Measurements from ENCODE around the gene ZNF784.

Gene ZNF784

DNA sequence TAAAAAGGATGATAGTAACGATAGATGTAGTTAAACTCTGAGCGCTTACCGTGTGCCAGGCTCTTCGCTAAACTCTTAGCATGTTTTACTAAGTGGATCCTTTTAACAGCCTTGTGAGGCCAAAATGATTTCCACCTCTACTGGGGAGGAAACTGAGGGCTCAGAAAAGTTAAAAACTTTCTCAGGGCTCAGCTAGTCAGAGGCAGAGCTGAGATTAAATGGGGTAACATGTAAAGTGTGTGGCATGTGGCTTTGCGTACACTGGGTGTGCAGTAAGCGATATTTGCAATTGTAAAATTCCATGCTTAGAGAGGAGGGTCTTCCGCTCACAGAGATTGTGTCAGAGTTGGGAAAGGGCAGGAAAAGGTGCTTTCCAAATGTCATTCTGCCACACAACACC is 32.2 kb upstream of the ZNF784 start:
- no peak for DNase-seq

GRCh38 chr19:55655648-55656040 is 31.3 kb upstream of the ZNF784 start:
- DNase-seq = no peak

- DNase-seq = peak; percentile 87
These were observed 30.7 kb upstream of the ZNF784 start, which contains the start of gene U2AF2 for GRCh38 chr19:55654868-55655647. TSS of gene U2AF2 (plus strand) at chr19:55655035. CDS start at chr19:55655105, 70 bp downstream.

DNA sequence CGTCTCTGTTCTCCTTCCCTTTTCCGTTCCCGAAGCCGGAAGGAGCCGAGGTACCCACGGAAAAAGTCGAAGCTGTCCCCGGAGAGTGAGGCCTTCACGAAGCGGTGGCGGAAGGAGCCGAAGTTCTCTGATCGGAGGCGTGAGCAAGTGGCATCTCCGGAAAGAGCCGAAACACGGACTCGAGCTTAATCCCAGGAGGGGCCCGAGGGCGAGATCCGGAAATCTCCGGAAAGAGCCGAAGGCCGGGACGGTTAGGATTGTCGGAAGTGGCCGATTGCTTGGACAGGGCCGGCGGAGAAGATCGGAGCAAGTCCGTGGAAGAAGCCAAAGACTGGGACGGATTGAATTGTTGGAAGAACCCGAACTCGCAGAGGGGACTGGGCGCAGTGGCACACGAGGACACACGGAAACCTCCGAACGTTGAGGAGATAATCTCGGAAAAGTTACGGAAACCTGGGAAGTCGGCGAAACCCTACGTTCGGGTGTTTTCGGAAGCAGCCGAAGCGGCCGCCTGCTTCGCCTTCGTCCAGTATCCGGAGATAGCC is 30.0 kb upstream of the ZNF784 start:
- peak; percentile 97 for DNase-seq

GRCh38 chr19:55653651-55654322 is 29.4 kb upstream of the ZNF784 start:
- DNase-seq = peak; percentile 97

- DNase-seq = no peak
These were observed 28.2 kb upstream of the ZNF784 start for GRCh38 chr19:55652311-55653128.

- no peak for DNase-seq
These were observed 26.9 kb upstream of the ZNF784 start for GRCh38 chr19:55651236-55651635.

- DNase-seq = no peak
These were observed 26.4 kb upstream of the ZNF784 start for GRCh38 chr19:55650602-55651230.

DNA sequence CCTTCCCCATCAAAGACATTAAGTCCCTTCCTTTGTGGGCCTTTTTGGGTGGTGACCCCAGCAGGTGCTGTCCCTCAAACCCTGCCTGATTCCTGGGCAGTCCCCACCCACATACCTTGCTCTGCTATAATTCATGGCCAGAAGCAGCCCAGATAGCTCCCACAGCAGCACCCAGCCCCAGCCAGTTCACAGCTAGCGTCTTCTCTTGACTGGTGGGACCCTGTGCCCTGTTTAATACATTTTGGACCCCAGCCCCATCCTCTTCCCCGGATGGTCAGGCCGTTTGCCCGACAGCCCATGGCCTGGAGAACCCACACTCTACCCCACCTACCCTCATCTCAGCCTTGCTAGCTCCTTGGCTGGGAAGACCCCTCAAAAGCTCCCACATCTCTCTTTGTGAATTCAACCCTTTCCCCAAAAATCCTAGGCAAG is 25.8 kb upstream of the ZNF784 start:
- DNase-seq = no peak

GRCh38 chr19:55649268-55650125 is 25.1 kb upstream of the ZNF784 start:
- DNase-seq = no peak

DNA sequence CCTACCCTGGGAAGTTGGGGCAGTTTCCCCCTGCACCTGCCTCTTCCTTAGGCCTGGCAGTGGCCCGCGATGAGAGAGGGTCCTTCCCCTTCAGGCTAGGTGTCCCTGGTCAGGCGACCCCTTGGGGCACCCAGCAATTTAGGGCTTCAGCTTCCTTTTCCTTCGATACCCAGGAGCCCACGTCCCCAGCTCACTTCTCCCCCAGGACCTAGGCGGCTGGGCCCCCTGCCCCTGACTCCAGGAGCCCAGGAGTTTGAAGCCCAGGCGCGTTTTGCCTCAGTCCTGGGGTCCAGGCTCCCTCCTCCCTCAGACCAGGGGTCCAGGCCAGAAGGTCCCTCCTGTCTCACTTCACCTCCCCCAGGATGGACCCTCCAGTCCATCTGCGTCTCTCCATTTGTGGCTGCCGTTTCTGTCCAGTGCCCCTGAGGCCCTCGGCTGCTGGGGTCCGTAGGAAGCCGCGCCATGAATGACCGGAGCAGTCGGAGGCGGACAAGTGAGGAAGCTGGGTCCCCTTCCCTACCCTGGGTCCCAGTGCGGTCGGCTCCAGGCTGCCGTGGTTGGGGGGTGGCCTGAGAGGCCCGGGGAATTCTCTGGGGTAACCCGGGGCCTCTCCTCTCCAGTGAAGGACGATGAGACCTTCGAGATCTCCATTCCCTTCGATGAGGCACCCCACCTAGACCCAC is 24.4 kb upstream of the ZNF784 start:
- DNase-seq = no peak

- peak; percentile 51 for DNase-seq
These were observed 23.6 kb upstream of the ZNF784 start, which contains the start of gene CCDC106 for GRCh38 chr19:55647732-55648584. TSS of gene CCDC106 (plus strand) at chr19:55648212. CDS start at chr19:55649047, 835 bp downstream.

DNA sequence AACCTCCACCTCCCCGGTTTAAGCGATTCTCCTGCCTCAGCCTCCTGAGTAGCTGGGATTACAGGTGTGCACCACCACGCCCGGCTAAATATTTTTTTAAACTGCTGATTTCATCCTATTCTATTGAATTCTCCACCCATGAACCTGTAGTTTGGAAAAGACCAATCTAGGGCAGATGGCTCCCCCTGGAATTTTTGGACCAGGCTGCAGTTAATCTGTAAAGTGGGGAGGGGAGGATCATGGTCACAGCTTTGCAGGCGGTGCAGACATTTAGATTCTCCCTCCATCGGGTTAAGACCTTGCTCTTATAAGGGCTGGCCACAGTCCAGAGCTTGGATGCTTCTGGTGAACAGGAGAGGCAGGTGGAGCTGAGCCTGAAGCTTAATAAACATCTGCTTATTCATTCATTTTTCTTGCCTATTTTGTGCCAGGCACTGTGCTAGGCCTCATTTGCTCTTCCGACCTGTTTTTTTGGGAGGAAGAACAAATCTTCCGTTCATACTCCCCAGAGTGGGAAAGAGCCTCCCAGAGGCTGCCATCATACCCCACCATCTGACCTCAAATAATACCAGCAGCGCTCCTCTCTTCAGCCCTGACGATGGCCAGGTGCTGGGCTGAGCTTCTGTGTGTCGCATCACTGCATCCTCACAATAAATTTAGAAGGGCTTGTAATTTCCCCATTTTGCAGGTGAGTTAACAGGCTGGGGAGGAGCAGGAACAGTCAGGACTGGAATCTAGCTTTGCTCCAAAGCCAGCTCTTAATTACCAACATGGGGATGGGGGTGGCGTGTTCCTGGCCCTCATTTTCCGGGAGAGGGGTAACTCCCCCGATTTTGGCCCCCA is 22.7 kb upstream of the ZNF784 start:
- no peak for DNase-seq

GRCh38 chr19:55645512-55645881 is 21.1 kb upstream of the ZNF784 start:
- DNase-seq = no peak

DNA sequence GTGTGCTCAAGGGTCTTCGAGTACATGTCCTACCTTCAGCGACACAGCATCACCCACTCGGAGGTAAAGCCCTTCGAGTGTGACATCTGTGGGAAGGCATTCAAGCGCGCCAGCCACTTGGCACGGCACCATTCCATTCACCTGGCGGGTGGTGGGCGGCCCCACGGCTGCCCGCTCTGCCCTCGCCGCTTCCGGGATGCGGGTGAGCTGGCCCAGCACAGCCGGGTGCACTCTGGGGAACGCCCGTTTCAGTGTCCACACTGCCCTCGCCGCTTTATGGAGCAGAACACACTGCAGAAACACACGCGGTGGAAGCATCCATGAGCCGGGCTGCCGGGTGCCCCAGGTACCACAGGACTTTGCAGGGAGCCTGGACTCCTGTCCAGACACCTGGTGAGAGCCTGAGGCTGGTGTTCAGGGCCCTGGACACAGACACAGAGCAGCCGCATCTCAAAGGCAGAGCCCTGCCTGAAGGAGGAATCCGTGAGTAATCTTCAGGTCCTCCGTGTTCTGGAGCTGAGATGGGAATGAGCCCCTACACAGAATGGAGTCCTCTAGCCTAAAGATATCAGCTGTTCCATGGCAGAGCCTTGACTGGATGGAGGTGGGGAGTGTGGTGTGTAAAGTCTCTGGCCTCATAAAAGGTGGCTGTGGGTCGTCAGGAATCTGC is 20.6 kb upstream of the ZNF784 start:
- no peak for DNase-seq

GRCh38 chr19:55644191-55644833 is 19.9 kb upstream of the ZNF784 start:
- DNase-seq = no peak

GRCh38 chr19:55643887-55644176 is 19.5 kb upstream of the ZNF784 start:
- no peak for DNase-seq
